SU-DHL-6 (cell line): ENCODE results near the gene GLYR1.

Source experiments
- CTCF ChIP-seq: fragments of 200-600 bp; sonication (generic); IDR thresholded peaks from one replicate; pipeline ENCODE4 v1.5.1; 2017; ENCODE audit warnings: antibody characterized with exemption, mild to moderate bottlenecking, low read length, moderate library complexity; ENCODE audit not compliant: insufficient read depth, poor library complexity, severe bottlenecking
- EZH2phosphoT487 ChIP-seq: fragments of 200-600 bp; sonication (generic), shearing (Covaris generic); conservative IDR thresholded peaks from 2 replicates; pipeline ENCODE4 v1.6.1; 2018; ENCODE audit warnings: mild to moderate bottlenecking, antibody characterized with exemption, low read length, moderate library complexity, mixed read lengths

DNA sequence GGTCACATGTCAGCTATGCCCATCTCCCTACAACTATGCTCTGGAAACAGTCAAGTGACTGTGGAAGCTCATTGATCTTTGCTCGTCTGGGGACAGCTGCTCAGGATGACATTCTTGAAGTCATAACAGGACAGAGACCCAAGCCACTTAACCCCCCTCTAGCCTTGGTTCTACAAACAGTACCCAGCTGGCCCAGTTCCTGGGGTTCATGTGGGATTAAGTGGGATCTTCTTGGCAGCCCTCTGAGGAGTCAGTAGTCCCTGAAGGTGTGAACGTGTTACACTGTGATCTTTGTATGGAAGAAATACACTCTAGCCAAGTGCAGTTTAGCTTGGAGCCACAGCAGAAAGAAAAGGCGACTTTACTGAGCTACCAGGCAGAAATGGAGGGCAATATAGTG lies 26.0 kb upstream of the GLYR1 start:
- TF ChIP-seq CTCF (no peak), EZH2phosphoT487 (no peak)
